ENCODE data around the gene NFATC2IP.

The NFATC2IP gene

GRCh38 chr16:28950648-28951409, at the start of gene NFATC2IP:
Gene NFATC2IP, plus strand, starts transcription at chr16:28950937. Its CDS starts 75 bp downstream, at chr16:28951012.
- Histone ChIP-seq H3K4me3 (ENCODE audit: low read depth, low read length) (peak within 1 kb of the TSS; percentile 76), H3K36me3 (ENCODE audit: control insufficient read depth, insufficient read depth, low read length) (no peaks in the 10 kb centered on the region), H3K9me3 (ENCODE audit: control insufficient read depth, low read length) (no peaks in the 10 kb centered on the region), H3K27ac (peak within 1 kb of the TSS; percentile 34), H3K4me1 (peaks cover 8% of the 10 kb centered on the region), H3K27me3 (ENCODE audit: control insufficient read depth, insufficient read depth, low read length) (no peaks in the 10 kb centered on the region), H3K9ac (peak within 1 kb of the TSS; percentile 4), H3K79me2 (peaks cover 4% of the 10 kb centered on the region), H2AFZ (peak within 1 kb of the TSS; percentile 94), H3K4me2 (ENCODE audit: low read length) (peak within 1 kb of the TSS; percentile 87)
- TF ChIP-seq, protein P1, sequence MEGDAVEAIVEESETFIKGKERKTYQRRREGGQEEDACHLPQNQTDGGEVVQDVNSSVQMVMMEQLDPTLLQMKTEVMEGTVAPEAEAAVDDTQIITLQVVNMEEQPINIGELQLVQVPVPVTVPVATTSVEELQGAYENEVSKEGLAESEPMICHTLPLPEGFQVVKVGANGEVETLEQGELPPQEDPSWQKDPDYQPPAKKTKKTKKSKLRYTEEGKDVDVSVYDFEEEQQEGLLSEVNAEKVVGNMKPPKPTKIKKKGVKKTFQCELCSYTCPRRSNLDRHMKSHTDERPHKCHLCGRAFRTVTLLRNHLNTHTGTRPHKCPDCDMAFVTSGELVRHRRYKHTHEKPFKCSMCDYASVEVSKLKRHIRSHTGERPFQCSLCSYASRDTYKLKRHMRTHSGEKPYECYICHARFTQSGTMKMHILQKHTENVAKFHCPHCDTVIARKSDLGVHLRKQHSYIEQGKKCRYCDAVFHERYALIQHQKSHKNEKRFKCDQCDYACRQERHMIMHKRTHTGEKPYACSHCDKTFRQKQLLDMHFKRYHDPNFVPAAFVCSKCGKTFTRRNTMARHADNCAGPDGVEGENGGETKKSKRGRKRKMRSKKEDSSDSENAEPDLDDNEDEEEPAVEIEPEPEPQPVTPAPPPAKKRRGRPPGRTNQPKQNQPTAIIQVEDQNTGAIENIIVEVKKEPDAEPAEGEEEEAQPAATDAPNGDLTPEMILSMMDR (IDR thresholded peaks at IDR 0.05) = no peak

DNA sequence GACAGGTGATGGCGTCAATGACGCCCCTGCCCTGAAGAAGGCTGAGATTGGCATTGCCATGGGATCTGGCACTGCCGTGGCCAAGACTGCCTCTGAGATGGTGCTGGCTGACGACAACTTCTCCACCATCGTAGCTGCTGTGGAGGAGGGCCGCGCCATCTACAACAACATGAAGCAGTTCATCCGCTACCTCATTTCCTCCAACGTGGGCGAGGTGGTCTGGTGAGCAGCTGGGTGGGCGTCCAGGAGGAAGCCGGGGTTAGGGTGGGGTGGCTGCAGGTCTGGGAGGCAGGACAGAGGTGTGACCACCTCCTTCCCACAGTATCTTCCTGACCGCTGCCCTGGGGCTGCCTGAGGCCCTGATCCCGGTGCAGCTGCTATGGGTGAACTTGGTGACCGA, 48.9 kb upstream of the NFATC2IP start:
- H3K9ac ChIP-seq = no peak overlapping the region
- H3K9me3 ChIP-seq (ENCODE audit: control insufficient read depth, low read length) = no peaks in the 10 kb centered on the region
- H3K79me2 ChIP-seq = no peaks in the 10 kb centered on the region
- H3K4me1 ChIP-seq = no peaks in the 10 kb centered on the region
- no peak overlapping the region for H2AFZ ChIP-seq
- TF ChIP-seq, protein P1 (IDR thresholded peaks at IDR 0.05) = no peak
- H3K36me3 ChIP-seq (ENCODE audit: control insufficient read depth, insufficient read depth, low read length) = no peaks in the 10 kb centered on the region
- H3K27me3 ChIP-seq (ENCODE audit: control insufficient read depth, insufficient read depth, low read length) = no peaks in the 10 kb centered on the region
- H3K27ac ChIP-seq = no peak overlapping the region
- no peak overlapping the region for H3K4me3 ChIP-seq (ENCODE audit: low read depth, low read length)
- H3K4me2 ChIP-seq (ENCODE audit: low read length) = no peak overlapping the region

GRCh38 chr16:28902909-28903308, 47.8 kb upstream of the NFATC2IP start:
- H3K36me3 ChIP-seq (ENCODE audit: control insufficient read depth, insufficient read depth, low read length) = no peaks in the 10 kb centered on the region
- H3K9me3 ChIP-seq (ENCODE audit: control insufficient read depth, low read length) = no peaks in the 10 kb centered on the region
- no peak overlapping the region for H3K4me2 ChIP-seq (ENCODE audit: low read length)
- no peak overlapping the region for H2AFZ ChIP-seq
- H3K27me3 ChIP-seq (ENCODE audit: control insufficient read depth, insufficient read depth, low read length) = no peaks in the 10 kb centered on the region
- no peak overlapping the region for H3K4me3 ChIP-seq (ENCODE audit: low read depth, low read length)
- no peaks in the 10 kb centered on the region for H3K79me2 ChIP-seq
- TF ChIP-seq, protein P1 (IDR thresholded peaks at IDR 0.05) = no peak
- no peak overlapping the region for H3K9ac ChIP-seq
- H3K4me1 ChIP-seq = no peaks in the 10 kb centered on the region
- H3K27ac ChIP-seq = no peak overlapping the region

DNA sequence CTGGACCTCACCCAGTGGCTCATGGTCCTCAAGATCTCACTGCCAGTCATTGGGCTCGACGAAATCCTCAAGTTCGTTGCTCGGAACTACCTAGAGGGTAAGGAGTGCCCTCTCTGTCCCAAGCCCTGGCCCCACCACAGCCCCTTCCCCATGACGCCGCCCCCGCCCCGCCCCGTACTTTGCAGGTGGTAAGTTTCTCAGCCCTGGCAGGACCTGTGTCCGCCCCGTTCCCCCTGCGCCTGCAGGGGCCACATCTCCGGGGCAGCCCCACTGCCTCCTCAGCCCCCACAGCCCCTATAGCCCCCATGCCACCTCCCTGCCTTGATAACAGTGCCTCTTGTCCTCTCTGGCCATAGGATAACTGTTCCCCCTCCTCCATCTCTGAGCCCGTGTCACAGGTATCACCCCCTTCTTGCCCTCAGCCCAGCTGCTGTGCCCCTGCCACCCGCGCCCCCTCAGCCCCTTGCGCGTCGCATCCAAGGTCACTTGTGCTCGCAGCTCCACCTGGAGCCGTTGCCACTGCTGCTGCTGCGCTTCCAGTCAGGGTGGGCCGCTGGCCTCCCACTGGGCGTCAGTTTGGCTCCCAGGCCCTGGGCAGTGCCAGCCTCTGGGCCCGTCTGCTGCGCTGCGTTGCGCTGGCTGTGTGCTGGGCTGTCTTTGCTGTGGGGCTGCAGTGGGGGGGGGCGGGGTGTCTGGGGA, 47.2 kb upstream of the NFATC2IP start:
- no peak overlapping the region for H3K27ac ChIP-seq
- no peak overlapping the region for H2AFZ ChIP-seq
- H3K27me3 ChIP-seq (ENCODE audit: control insufficient read depth, insufficient read depth, low read length) = no peaks in the 10 kb centered on the region
- H3K36me3 ChIP-seq (ENCODE audit: control insufficient read depth, insufficient read depth, low read length) = no peaks in the 10 kb centered on the region
- H3K4me2 ChIP-seq (ENCODE audit: low read length) = no peak overlapping the region
- H3K4me3 ChIP-seq (ENCODE audit: low read depth, low read length) = no peak overlapping the region
- H3K9me3 ChIP-seq (ENCODE audit: control insufficient read depth, low read length) = no peaks in the 10 kb centered on the region
- TF ChIP-seq, protein P1 (IDR thresholded peaks at IDR 0.05) = no peak
- no peak overlapping the region for H3K9ac ChIP-seq
- no peaks in the 10 kb centered on the region for H3K4me1 ChIP-seq
- no peaks in the 10 kb centered on the region for H3K79me2 ChIP-seq
